HG02588 (cell line): Measurements from ENCODE around the gene BSND.
A peak's percentile ranks its signal among the peaks of the same experiment; 100 is the strongest.
"Not testable (repeated sequence)": the region's sequence is repeated elsewhere in the genome, so short reads cannot be mapped to it uniquely, and the experiment has no call there.

Experiments used
- ATAC-seq: cut with Tn5 transposase; IDR thresholded peaks from one replicate; pipeline ENCODE4 v1.9.1; 2021; ENCODE audit warnings: mild to moderate bottlenecking, moderate library complexity; ENCODE audit not compliant: unreplicated experiment

Gene BSND

GRCh38 chr1:54998677-54999076 lies at the start of gene BSND:
BSND (plus strand) TSS chr1:54998933; CDS start chr1:54999187, 254 bp downstream.
- ATAC-seq: no peak

- no peak for ATAC-seq
Measured at GRCh38 chr1:54949053-54949452, 49.7 kb upstream of the BSND start.

- ATAC-seq: no peak
Measured at GRCh38 chr1:54950006-54950368, 48.7 kb upstream of the BSND start.

- no peak for ATAC-seq
Measured at GRCh38 chr1:54950369-54951163, 48.2 kb upstream of the BSND start.

- ATAC-seq: no peak
Measured at GRCh38 chr1:54951810-54952226, 46.9 kb upstream of the BSND start.

GRCh38 chr1:54952950-54953718 lies 45.6 kb upstream of the BSND start:
- ATAC-seq: no peak

GRCh38 chr1:54953846-54954245 lies 44.9 kb upstream of the BSND start:
- ATAC-seq: no peak

GRCh38 chr1:54955359-54955758 lies 43.4 kb upstream of the BSND start:
- ATAC-seq: no peak

- no peak for ATAC-seq
Measured at GRCh38 chr1:54956726-54957125, 42.0 kb upstream of the BSND start.

- no peak for ATAC-seq
Measured at GRCh38 chr1:54959241-54959640, 39.5 kb upstream of the BSND start.

GRCh38 chr1:54962612-54963395 lies 35.9 kb upstream of the BSND start:
- no peak for ATAC-seq

- not testable (repeated sequence) for ATAC-seq
Measured at GRCh38 chr1:54963829-54964228, 34.9 kb upstream of the BSND start.

GRCh38 chr1:54965624-54966340 lies 33.0 kb upstream of the BSND start:
- peak; percentile 79 for ATAC-seq

- ATAC-seq: no peak
Measured at GRCh38 chr1:54967372-54967771, 31.4 kb upstream of the BSND start.

- ATAC-seq: no peak
Measured at GRCh38 chr1:54968551-54968950, 30.2 kb upstream of the BSND start.

- no peak for ATAC-seq
Measured at GRCh38 chr1:54969879-54970278, 28.9 kb upstream of the BSND start.

- ATAC-seq: no peak
Measured at GRCh38 chr1:54970901-54971300, 27.8 kb upstream of the BSND start.

- ATAC-seq: peak; percentile 88
Measured at GRCh38 chr1:54971317-54971791, 27.4 kb upstream of the BSND start.

- no peak for ATAC-seq
Measured at GRCh38 chr1:54972436-54972835, 26.3 kb upstream of the BSND start.

GRCh38 chr1:54973205-54973921 lies 25.4 kb upstream of the BSND start:
- ATAC-seq: no peak
